Astrocyte (in vitro differentiated cells and primary cell): ENCODE measurements around the gene GPX4. TPM values are rescaled to one million over a fixed set of nuclear protein-coding genes. Genes with fewer than 3 reads are reported as not detected.

Source experiments
- DNase-seq: peaks from one replicate; pipeline ENCODE4 v3.0.0-alpha.2; 2010; ENCODE audit warnings: low read depth
- FAIRE-seq: peaks from 2 replicates; lab custom pipeline; 2011; peaks lifted over from hg19 to GRCh38; lab: Jason Lieb, UNC
- H2AFZ ChIP-seq: 2 replicates; pipeline ENCODE4 v1.6.0; 2012; ENCODE audit warnings: low read depth, low read length, inconsistent platforms
- H3K27ac ChIP-seq: 2 replicates; pipeline ENCODE4 v1.5.1; 2011; ENCODE audit warnings: low read depth, low read length, inconsistent platforms
- H3K27me3 ChIP-seq: 2 replicates; pipeline ENCODE4 v1.6.0; 2011; ENCODE audit warnings: low read length, inconsistent platforms; ENCODE audit not compliant: insufficient read depth
- H3K36me3 ChIP-seq: 2 replicates; pipeline ENCODE4 v1.5.1; 2011; ENCODE audit warnings: low read length, inconsistent platforms; ENCODE audit not compliant: insufficient read depth
- H3K4me1 ChIP-seq: 2 replicates; pipeline ENCODE4 v1.5.1; 2011; ENCODE audit warnings: low read length, inconsistent platforms; ENCODE audit not compliant: insufficient read depth
- H3K4me2 ChIP-seq: 2 replicates; pipeline ENCODE4 v1.6.0; 2012; ENCODE audit warnings: low read length, inconsistent platforms
- H3K4me3 ChIP-seq: 2 replicates; pipeline ENCODE4 v1.5.1; 2011; ENCODE audit warnings: low read depth, mild to moderate bottlenecking, low read length, inconsistent platforms; ENCODE audit not compliant: insufficient read depth
- H3K79me2 ChIP-seq: 2 replicates; pipeline ENCODE4 v1.6.0; 2012; ENCODE audit warnings: mild to moderate bottlenecking, low read length, inconsistent platforms; ENCODE audit not compliant: insufficient read depth
- H3K9ac ChIP-seq: 2 replicates; pipeline ENCODE4 v1.6.0; 2012; ENCODE audit warnings: mild to moderate bottlenecking, low read length, inconsistent platforms
- H3K9me3 ChIP-seq: 2 replicates; pipeline ENCODE4 v1.5.1; 2012; ENCODE audit warnings: low read depth, mild to moderate bottlenecking, low read length, inconsistent platforms; ENCODE audit not compliant: insufficient read depth
- H4K20me1 ChIP-seq: 2 replicates; pipeline ENCODE4 v1.6.0; 2012; ENCODE audit warnings: low read length, inconsistent platforms; ENCODE audit not compliant: insufficient read depth
- H3K27ac Mint-ChIP-seq: one replicate; pipeline ENCODE4 v1.8.0; 2021; ENCODE audit warnings: mild to moderate bottlenecking, mixed read lengths; ENCODE audit not compliant: unreplicated experiment
- H3K27me3 Mint-ChIP-seq: one replicate; pipeline ENCODE4 v1.8.0; 2021; ENCODE audit warnings: low read depth, mixed read lengths; ENCODE audit not compliant: unreplicated experiment
- H3K36me3 Mint-ChIP-seq: one replicate; pipeline ENCODE4 v1.8.0; 2021; ENCODE audit warnings: low read depth, mixed read lengths; ENCODE audit not compliant: unreplicated experiment
- H3K4me1 Mint-ChIP-seq: one replicate; pipeline ENCODE4 v1.8.0; 2021; ENCODE audit warnings: low read depth, mixed read lengths; ENCODE audit not compliant: unreplicated experiment
- H3K4me3 Mint-ChIP-seq: one replicate; pipeline ENCODE4 v1.8.0; 2021; ENCODE audit warnings: mild to moderate bottlenecking, moderate library complexity, mixed read lengths; ENCODE audit not compliant: unreplicated experiment
- H3K9me3 Mint-ChIP-seq: one replicate; pipeline ENCODE4 v1.8.0; 2021; ENCODE audit warnings: mild to moderate bottlenecking, mixed read lengths; ENCODE audit not compliant: unreplicated experiment
- EZH2 ChIP-seq: IDR thresholded peaks from 2 replicates; pipeline ENCODE4 v1.6.1; 2012; ENCODE audit warnings: mild to moderate bottlenecking, low read length, inconsistent platforms; ENCODE audit not compliant: insufficient read depth
- total RNA-seq: library from RNA; stranded (reverse); gene quantifications from 2 replicates; pipeline ENCODE4 v1.2.1, GENCODE V29; 2021
- TF ChIP-seq, protein P1 (sequence below): IDR thresholded peaks from 2 replicates; pipeline ENCODE4 v1.5.1; 2011; ENCODE audit warnings: low read depth, mild to moderate bottlenecking, inconsistent platforms, low read length, moderate library complexity; ENCODE audit not compliant: insufficient read depth

Gene GPX4
- total RNA-seq, 1 donor from 2014 or later, result 325 TPM

DNA sequence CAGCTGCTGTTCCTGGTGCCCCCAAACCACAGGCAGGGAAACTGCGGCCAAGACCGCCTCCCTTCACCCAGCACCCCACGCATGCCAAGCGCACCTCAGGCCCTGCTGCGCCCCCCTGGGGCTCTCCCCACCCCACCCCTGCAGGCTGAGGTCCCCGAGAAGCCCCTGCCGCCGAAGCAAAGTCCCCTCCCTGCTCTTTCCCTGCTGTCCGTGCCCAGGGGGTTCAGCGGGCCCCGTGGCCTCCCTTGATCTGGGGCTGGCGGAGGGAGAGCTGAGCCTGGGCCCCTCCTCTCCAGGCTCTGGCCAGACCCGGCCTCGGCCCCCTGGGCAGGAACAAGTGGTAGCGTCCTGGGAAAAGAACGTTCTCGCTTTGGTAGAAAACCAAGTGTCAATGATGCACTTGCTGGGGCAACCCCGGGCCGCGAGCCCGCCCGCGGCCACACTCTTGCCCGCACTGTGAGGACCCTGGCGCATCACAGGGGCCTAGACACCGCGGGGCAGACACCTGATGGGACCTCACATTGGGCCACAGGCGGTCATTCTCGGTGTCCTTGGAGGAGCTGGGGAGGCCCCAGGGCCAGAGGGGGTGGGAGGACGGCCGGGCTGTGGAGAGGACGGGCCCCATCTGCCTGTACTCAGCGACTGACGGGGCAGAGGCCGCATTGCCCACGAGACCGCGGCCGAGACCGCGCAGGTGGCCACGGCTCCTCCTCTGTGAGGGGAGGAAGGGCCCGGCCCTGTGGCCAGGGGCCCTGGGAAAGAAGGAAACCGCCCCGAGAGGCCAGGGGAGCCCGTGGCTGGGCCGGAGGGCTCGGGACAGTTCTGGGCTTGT, 29.0 kb downstream of the GPX4 start:
- Histone ChIP-seq H2AFZ (peak overlapping the region; percentile 65), H3K27ac (peak overlapping the region; percentile 80), H3K9me3 (no peaks in the 10 kb centered on the region), H3K4me1 (peaks cover 19% of the 10 kb centered on the region), H3K4me3 (peak overlapping the region; percentile 77), H4K20me1 (peaks cover 49% of the 10 kb centered on the region), H3K36me3 (no peaks in the 10 kb centered on the region), H3K4me2 (peak overlapping the region; percentile 98), H3K79me2 (peaks cover 60% of the 10 kb centered on the region), H3K27me3 (no peaks in the 10 kb centered on the region), H3K9ac (peak overlapping the region; percentile 94)
- FAIRE-seq (no peak), DNase-seq (no peak)
- no peaks in the 10 kb centered on the region for H3K9me3 Mint-ChIP-seq
- H3K27me3 Mint-ChIP-seq, result no peaks in the 10 kb centered on the region
- peaks cover 4% of the 10 kb centered on the region for H3K36me3 Mint-ChIP-seq
- no peak overlapping the region for H3K4me3 Mint-ChIP-seq
- no peak overlapping the region for H3K27ac Mint-ChIP-seq
- TF ChIP-seq, protein P1, sequence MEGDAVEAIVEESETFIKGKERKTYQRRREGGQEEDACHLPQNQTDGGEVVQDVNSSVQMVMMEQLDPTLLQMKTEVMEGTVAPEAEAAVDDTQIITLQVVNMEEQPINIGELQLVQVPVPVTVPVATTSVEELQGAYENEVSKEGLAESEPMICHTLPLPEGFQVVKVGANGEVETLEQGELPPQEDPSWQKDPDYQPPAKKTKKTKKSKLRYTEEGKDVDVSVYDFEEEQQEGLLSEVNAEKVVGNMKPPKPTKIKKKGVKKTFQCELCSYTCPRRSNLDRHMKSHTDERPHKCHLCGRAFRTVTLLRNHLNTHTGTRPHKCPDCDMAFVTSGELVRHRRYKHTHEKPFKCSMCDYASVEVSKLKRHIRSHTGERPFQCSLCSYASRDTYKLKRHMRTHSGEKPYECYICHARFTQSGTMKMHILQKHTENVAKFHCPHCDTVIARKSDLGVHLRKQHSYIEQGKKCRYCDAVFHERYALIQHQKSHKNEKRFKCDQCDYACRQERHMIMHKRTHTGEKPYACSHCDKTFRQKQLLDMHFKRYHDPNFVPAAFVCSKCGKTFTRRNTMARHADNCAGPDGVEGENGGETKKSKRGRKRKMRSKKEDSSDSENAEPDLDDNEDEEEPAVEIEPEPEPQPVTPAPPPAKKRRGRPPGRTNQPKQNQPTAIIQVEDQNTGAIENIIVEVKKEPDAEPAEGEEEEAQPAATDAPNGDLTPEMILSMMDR, result no peak
- TF ChIP-seq EZH2, result no peak
- H3K4me1 Mint-ChIP-seq, result peaks cover 8% of the 10 kb centered on the region

DNA sequence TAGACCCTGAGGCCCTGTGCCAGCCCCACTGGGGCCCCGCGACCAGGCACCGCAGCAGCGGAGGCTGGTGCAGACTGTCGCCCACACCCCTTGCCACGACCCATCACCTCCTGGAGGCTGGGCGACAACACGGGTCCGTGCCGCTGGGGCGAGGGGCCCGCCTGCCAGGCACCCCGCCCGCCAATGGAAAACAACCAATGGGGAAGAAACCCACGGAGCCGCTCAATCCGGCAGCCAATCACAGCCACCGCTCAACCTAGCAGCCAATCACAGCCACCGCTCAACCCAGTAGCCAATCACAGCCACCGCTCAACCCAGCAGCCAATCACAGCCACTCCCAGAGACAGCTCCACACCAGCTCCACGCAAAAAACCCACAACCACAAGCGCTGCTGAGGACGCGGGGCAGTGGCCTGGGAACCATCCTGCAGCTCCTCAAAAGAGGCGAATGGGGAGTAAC, 29.7 kb downstream of the GPX4 start:
- Mint-ChIP-seq H3K4me3 (peak overlapping the region; percentile 57), H3K27me3 (no peaks in the 10 kb centered on the region), H3K4me1 (peaks cover 8% of the 10 kb centered on the region), H3K9me3 (no peaks in the 10 kb centered on the region), H3K36me3 (peaks cover 4% of the 10 kb centered on the region), H3K27ac (no peak overlapping the region)
- H4K20me1 ChIP-seq, result peaks cover 48% of the 10 kb centered on the region
- no peak overlapping the region for H3K27ac ChIP-seq
- no peak overlapping the region for H3K9ac ChIP-seq
- H3K79me2 ChIP-seq, result peaks cover 54% of the 10 kb centered on the region
- H3K4me2 ChIP-seq, result no peak overlapping the region
- no peak for FAIRE-seq
- H3K4me3 ChIP-seq, result no peak overlapping the region
- no peak for TF ChIP-seq EZH2
- TF ChIP-seq, protein P1, result no peak
- H2AFZ ChIP-seq, result no peak overlapping the region
- peaks cover 19% of the 10 kb centered on the region for H3K4me1 ChIP-seq
- DNase-seq, result no peak
- no peaks in the 10 kb centered on the region for H3K36me3 ChIP-seq
- H3K9me3 ChIP-seq, result no peaks in the 10 kb centered on the region
- no peaks in the 10 kb centered on the region for H3K27me3 ChIP-seq

DNA sequence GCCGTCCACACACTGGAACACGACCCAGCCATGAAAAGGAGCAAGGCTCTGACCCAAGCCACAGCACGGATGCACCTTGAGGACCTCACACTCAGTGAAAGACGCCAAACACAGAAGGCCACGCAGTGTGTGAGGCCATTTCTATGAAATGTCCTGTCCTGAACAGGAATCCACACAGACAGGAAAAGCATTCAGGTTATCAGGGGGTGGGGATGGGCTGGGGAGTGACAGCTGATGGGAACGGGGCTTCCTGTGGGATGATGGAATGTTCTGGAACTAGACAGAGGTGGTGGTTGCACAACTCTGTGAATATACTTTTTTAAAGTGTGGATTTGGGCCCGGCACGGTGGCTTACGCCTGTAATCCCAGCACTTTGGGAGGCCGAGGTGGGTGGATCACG, 30.6 kb downstream of the GPX4 start:
- H3K9me3 Mint-ChIP-seq, result no peaks in the 10 kb centered on the region
- peaks cover 8% of the 10 kb centered on the region for H3K4me1 Mint-ChIP-seq
- Histone ChIP-seq H3K4me3 (no peak overlapping the region), H3K27ac (no peak overlapping the region), H2AFZ (no peak overlapping the region), H4K20me1 (peaks cover 48% of the 10 kb centered on the region), H3K9me3 (no peaks in the 10 kb centered on the region), H3K4me2 (no peak overlapping the region), H3K4me1 (peaks cover 19% of the 10 kb centered on the region), H3K36me3 (no peaks in the 10 kb centered on the region), H3K9ac (no peak overlapping the region), H3K27me3 (no peaks in the 10 kb centered on the region), H3K79me2 (peaks cover 46% of the 10 kb centered on the region)
- TF ChIP-seq EZH2, result no peak
- TF ChIP-seq, protein P1, result no peak
- H3K27me3 Mint-ChIP-seq, result no peaks in the 10 kb centered on the region
- FAIRE-seq, result no peak
- no peak overlapping the region for H3K4me3 Mint-ChIP-seq
- no peak overlapping the region for H3K27ac Mint-ChIP-seq
- DNase-seq, result no peak
- H3K36me3 Mint-ChIP-seq, result peaks cover 8% of the 10 kb centered on the region
